HEK293 (cell line): ENCODE results near the gene IQGAP3.

Experiments used
- CTCF ChIA-PET: fragments of 350-600 bp; formaldehyde crosslinking; extraction: SDS; loops from one replicate; lab custom pipeline; 2021; ENCODE audit warnings: antibody characterized with exemption; lab: Yijun Ruan, JAX
- POLR2A ChIA-PET: fragments of 300-600 bp; formaldehyde crosslinking; extraction: SDS; loops from one replicate; lab custom pipeline; 2020; ENCODE audit warnings: antibody characterized with exemption, inconsistent platforms; lab: Yijun Ruan, JAX
- H3K27ac ChIP-seq: fragments of 200-500 bp; sonication (Bioruptor generic); 2 replicates; pipeline ENCODE4 v1.5.1; 2014; ENCODE audit warnings: low read depth, low read length, control low read depth, inconsistent platforms; ENCODE audit errors: extremely low read depth
- H3K36me3 ChIP-seq, 2 experiments: fragments of 200-500 bp in 1 of 2; sonication (Bioruptor generic) in 1 of 2; 1 replicate in 1 of 2; 2 replicates in 1 of 2; pipeline ENCODE4 v1.5.1; 2014 to 2017; ENCODE audit warnings: inconsistent platforms in 2 of 2, low read length in 2 of 2; ENCODE audit not compliant: control insufficient read depth in 2 of 2, insufficient read depth in 1 of 2
- H3K4me1 ChIP-seq: fragments of 200-500 bp; sonication (Bioruptor generic); 2 replicates; pipeline ENCODE4 v1.5.1; 2014; ENCODE audit warnings: mild to moderate bottlenecking, low read length, inconsistent platforms; ENCODE audit not compliant: control insufficient read depth, insufficient read depth
- H3K4me3 ChIP-seq: 2 replicates; pipeline ENCODE4 v1.5.1; 2011; ENCODE audit warnings: low read depth, mild to moderate bottlenecking, control low read depth, low read length, moderate library complexity
- H3K9me3 ChIP-seq: fragments of 200-500 bp; sonication (Bioruptor generic); 2 replicates; pipeline ENCODE4 v1.5.1; 2014; ENCODE audit warnings: low read depth, low read length, inconsistent platforms; ENCODE audit not compliant: control insufficient read depth, insufficient read depth
- GLIS2 ChIP-seq: fragments of 450-650 bp; formaldehyde crosslinking; IDR thresholded peaks from 2 replicates; pipeline ENCODE4 v1.5.1; 2016; ENCODE audit warnings: missing biosample characterization, missing genetic modification characterization
- HOXA7 ChIP-seq: sonication (generic); formaldehyde crosslinking; IDR thresholded peaks from 2 replicates; pipeline ENCODE4 v1.8.1; 2022; ENCODE audit warnings: missing genetic modification reagents, borderline replicate concordance
- HOXD13 ChIP-seq: sonication (generic); formaldehyde crosslinking; IDR thresholded peaks from 2 replicates; pipeline ENCODE4 v1.8.0; 2022; ENCODE audit warnings: missing genetic modification reagents, borderline replicate concordance
- KLF7 ChIP-seq: fragments of 450-650 bp; formaldehyde crosslinking; IDR thresholded peaks from 2 replicates; pipeline ENCODE4 v1.5.1; 2016; ENCODE audit warnings: missing biosample characterization, missing genetic modification characterization, borderline replicate concordance
- SALL2 ChIP-seq: fragments of 450-650 bp; formaldehyde crosslinking; IDR thresholded peaks from 2 replicates; pipeline ENCODE4 v1.5.0; 2017; ENCODE audit warnings: missing biosample characterization, mild to moderate bottlenecking, missing genetic modification characterization, borderline replicate concordance
- SCRT2 ChIP-seq: fragments of 450-650 bp; formaldehyde crosslinking; IDR thresholded peaks from 2 replicates; pipeline ENCODE4 v1.5.1; 2016; ENCODE audit warnings: missing biosample characterization, missing genetic modification characterization
- SETDB1 ChIP-seq: IDR thresholded peaks from one replicate; pipeline ENCODE4 v1.6.1; 2017; ENCODE audit warnings: mild to moderate bottlenecking, low read length, moderate library complexity, mixed read lengths; ENCODE audit not compliant: insufficient read length
- ZBTB20 ChIP-seq: fragments of 450-650 bp; formaldehyde crosslinking; IDR thresholded peaks from 2 replicates; pipeline ENCODE4 v1.5.1; 2016; ENCODE audit warnings: missing biosample characterization, missing genetic modification characterization
- ZBTB8A ChIP-seq: fragments of 450-650 bp; formaldehyde crosslinking; IDR thresholded peaks from 2 replicates; pipeline ENCODE4 v1.5.1; 2016; ENCODE audit warnings: missing biosample characterization, missing genetic modification characterization
- ZEB2 ChIP-seq: fragments of 450-650 bp; formaldehyde crosslinking; IDR thresholded peaks from 2 replicates; pipeline ENCODE4 v1.5.1; 2016; ENCODE audit warnings: missing biosample characterization, missing genetic modification characterization
- ZIC2 ChIP-seq: fragments of 450-650 bp; formaldehyde crosslinking; IDR thresholded peaks from 2 replicates; pipeline ENCODE4 v1.5.1; 2016; ENCODE audit warnings: missing biosample characterization, missing genetic modification characterization
- ZNF10 ChIP-seq: fragments of 450-650 bp; formaldehyde crosslinking; IDR thresholded peaks from 2 replicates; pipeline ENCODE4 v1.5.1; 2017; ENCODE audit warnings: missing biosample characterization, missing genetic modification characterization
- ZNF155 ChIP-seq: fragments of 450-650 bp; formaldehyde crosslinking; IDR thresholded peaks from 2 replicates; pipeline ENCODE4 v1.5.1; 2016; ENCODE audit warnings: missing biosample characterization, missing genetic modification characterization
- ZNF174 ChIP-seq: fragments of 450-650 bp; formaldehyde crosslinking; IDR thresholded peaks from 2 replicates; pipeline ENCODE4 v1.5.0; 2017; ENCODE audit warnings: missing biosample characterization, mild to moderate bottlenecking, missing genetic modification characterization
- ZNF354C ChIP-seq: fragments of 450-650 bp; formaldehyde crosslinking; IDR thresholded peaks from 2 replicates; pipeline ENCODE4 v1.5.1; 2016; ENCODE audit warnings: missing biosample characterization, missing genetic modification characterization, low read depth, borderline replicate concordance
- ZNF391 ChIP-seq: fragments of 450-650 bp; formaldehyde crosslinking; IDR thresholded peaks from 2 replicates; pipeline ENCODE4 v1.5.1; 2016; ENCODE audit warnings: low read depth, missing biosample characterization, missing genetic modification characterization, borderline replicate concordance
- ZNF426 ChIP-seq: fragments of 450-650 bp; formaldehyde crosslinking; IDR thresholded peaks from 2 replicates; pipeline ENCODE4 v1.5.1; 2017; ENCODE audit warnings: missing biosample characterization, missing genetic modification characterization, mild to moderate bottlenecking, inconsistent platforms, moderate library complexity
- ZNF433 ChIP-seq: fragments of 450-650 bp; formaldehyde crosslinking; IDR thresholded peaks from 2 replicates; pipeline ENCODE4 v1.5.1; 2016; ENCODE audit warnings: missing biosample characterization, missing genetic modification characterization, low read depth
- ZNF473 ChIP-seq: fragments of 450-650 bp; formaldehyde crosslinking; IDR thresholded peaks from 2 replicates; pipeline ENCODE4 v1.5.1; 2017; ENCODE audit warnings: missing biosample characterization, missing genetic modification characterization
- ZNF521 ChIP-seq: fragments of 450-650 bp; formaldehyde crosslinking; IDR thresholded peaks from 2 replicates; pipeline ENCODE4 v1.5.1; 2017; ENCODE audit warnings: missing biosample characterization, mild to moderate bottlenecking, missing genetic modification characterization
- ZNF560 ChIP-seq: fragments of 450-650 bp; formaldehyde crosslinking; IDR thresholded peaks from 2 replicates; pipeline ENCODE4 v1.5.1; 2017; ENCODE audit warnings: missing biosample characterization, missing genetic modification characterization, borderline replicate concordance
- TF ChIP-seq, protein P1 (sequence below): fragments of 450-650 bp; formaldehyde crosslinking; IDR thresholded peaks from 2 replicates; pipeline ENCODE4 v1.5.1; 2016; ENCODE audit warnings: missing biosample characterization, missing genetic modification characterization, borderline replicate concordance
- TF ChIP-seq, protein P2 (sequence below): fragments of 450-650 bp; formaldehyde crosslinking; IDR thresholded peaks from 2 replicates; pipeline ENCODE4 v1.5.1; 2017; ENCODE audit warnings: missing biosample characterization, missing genetic modification characterization
- TF ChIP-seq, protein P3 (sequence below): fragments of 450-650 bp; formaldehyde crosslinking; IDR thresholded peaks from 2 replicates; pipeline ENCODE4 v1.5.1; 2016; ENCODE audit warnings: missing biosample characterization, missing genetic modification characterization
- TF ChIP-seq, protein P4 (sequence below): fragments of 450-650 bp; IDR thresholded peaks from 2 replicates; pipeline ENCODE4 v1.5.1; 2018; ENCODE audit warnings: missing biosample characterization, missing genetic modification characterization

Gene IQGAP3

DNA sequence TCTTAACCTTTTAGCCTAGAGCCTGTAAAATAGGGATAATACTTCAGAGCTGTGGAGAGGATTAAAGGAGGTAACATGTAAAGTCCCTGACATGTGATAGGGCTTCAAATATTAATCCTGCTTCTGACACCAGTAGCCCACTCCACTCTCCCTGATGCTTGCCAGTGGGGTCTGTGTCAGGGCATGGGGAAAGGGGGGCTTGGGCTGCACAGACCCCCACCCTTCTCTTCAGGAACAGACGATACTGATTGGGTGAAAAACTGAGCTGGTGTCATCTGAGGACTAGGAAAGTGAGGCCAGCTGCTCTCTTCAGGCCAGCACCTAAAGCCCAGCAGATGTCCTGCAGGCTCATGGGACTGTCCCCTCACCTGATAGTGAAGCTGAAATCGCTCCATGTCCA, 44.8 kb downstream of the IQGAP3 start:
- CTCF ChIA-PET, result interaction anchor here (1.0 to 1.2 kb wide), 2 partner anchors 55 to 82 kb away, joined by 3 read pairs; no protein-coding TSS in a partner anchor
- Histone ChIP-seq H3K4me3 (no peak overlapping the region), H3K9me3 (no peaks in the 10 kb centered on the region), H3K36me3 (peaks cover 15 to 75% of the 10 kb centered on the region in 2 experiments), H3K4me1 (no peaks in the 10 kb centered on the region), H3K27ac (no peak overlapping the region)
- TF ChIP-seq, protein P1, sequence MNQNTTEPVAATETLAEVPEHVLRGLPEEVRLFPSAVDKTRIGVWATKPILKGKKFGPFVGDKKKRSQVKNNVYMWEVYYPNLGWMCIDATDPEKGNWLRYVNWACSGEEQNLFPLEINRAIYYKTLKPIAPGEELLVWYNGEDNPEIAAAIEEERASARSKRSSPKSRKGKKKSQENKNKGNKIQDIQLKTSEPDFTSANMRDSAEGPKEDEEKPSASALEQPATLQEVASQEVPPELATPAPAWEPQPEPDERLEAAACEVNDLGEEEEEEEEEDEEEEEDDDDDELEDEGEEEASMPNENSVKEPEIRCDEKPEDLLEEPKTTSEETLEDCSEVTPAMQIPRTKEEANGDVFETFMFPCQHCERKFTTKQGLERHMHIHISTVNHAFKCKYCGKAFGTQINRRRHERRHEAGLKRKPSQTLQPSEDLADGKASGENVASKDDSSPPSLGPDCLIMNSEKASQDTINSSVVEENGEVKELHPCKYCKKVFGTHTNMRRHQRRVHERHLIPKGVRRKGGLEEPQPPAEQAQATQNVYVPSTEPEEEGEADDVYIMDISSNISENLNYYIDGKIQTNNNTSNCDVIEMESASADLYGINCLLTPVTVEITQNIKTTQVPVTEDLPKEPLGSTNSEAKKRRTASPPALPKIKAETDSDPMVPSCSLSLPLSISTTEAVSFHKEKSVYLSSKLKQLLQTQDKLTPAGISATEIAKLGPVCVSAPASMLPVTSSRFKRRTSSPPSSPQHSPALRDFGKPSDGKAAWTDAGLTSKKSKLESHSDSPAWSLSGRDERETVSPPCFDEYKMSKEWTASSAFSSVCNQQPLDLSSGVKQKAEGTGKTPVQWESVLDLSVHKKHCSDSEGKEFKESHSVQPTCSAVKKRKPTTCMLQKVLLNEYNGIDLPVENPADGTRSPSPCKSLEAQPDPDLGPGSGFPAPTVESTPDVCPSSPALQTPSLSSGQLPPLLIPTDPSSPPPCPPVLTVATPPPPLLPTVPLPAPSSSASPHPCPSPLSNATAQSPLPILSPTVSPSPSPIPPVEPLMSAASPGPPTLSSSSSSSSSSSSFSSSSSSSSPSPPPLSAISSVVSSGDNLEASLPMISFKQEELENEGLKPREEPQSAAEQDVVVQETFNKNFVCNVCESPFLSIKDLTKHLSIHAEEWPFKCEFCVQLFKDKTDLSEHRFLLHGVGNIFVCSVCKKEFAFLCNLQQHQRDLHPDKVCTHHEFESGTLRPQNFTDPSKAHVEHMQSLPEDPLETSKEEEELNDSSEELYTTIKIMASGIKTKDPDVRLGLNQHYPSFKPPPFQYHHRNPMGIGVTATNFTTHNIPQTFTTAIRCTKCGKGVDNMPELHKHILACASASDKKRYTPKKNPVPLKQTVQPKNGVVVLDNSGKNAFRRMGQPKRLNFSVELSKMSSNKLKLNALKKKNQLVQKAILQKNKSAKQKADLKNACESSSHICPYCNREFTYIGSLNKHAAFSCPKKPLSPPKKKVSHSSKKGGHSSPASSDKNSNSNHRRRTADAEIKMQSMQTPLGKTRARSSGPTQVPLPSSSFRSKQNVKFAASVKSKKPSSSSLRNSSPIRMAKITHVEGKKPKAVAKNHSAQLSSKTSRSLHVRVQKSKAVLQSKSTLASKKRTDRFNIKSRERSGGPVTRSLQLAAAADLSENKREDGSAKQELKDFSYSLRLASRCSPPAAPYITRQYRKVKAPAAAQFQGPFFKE (tag by site-specific recombination), result no peak
- TF ChIP-seq SALL2 (tag by site-specific recombination) (no peak), ZNF174 (no peak), ZNF560 (tag by site-specific recombination) (no peak), ZEB2 (tag by site-specific recombination) (no peak), ZNF433 (tag by site-specific recombination) (no peak), ZNF473 (tag by site-specific recombination) (no peak), ZBTB8A (no peak), ZBTB20 (no peak), SETDB1 (no peak), HOXA7 (CRISPR knock-in tag) (no peak), SCRT2 (tag by site-specific recombination) (no peak), HOXD13 (no peak), KLF7 (no peak)
- TF ChIP-seq, protein P2, sequence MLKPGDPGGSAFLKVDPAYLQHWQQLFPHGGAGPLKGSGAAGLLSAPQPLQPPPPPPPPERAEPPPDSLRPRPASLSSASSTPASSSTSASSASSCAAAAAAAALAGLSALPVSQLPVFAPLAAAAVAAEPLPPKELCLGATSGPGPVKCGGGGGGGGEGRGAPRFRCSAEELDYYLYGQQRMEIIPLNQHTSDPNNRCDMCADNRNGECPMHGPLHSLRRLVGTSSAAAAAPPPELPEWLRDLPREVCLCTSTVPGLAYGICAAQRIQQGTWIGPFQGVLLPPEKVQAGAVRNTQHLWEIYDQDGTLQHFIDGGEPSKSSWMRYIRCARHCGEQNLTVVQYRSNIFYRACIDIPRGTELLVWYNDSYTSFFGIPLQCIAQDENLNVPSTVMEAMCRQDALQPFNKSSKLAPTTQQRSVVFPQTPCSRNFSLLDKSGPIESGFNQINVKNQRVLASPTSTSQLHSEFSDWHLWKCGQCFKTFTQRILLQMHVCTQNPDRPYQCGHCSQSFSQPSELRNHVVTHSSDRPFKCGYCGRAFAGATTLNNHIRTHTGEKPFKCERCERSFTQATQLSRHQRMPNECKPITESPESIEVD (tag by site-specific recombination), result no peak
- TF ChIP-seq, protein P3, sequence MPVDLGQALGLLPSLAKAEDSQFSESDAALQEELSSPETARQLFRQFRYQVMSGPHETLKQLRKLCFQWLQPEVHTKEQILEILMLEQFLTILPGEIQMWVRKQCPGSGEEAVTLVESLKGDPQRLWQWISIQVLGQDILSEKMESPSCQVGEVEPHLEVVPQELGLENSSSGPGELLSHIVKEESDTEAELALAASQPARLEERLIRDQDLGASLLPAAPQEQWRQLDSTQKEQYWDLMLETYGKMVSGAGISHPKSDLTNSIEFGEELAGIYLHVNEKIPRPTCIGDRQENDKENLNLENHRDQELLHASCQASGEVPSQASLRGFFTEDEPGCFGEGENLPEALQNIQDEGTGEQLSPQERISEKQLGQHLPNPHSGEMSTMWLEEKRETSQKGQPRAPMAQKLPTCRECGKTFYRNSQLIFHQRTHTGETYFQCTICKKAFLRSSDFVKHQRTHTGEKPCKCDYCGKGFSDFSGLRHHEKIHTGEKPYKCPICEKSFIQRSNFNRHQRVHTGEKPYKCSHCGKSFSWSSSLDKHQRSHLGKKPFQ (tag by site-specific recombination), result no peak
- POLR2A ChIA-PET, result interaction anchor here (1.0 kb wide), 1 partner anchor 70 kb away, joined by 3 read pairs; no protein-coding TSS in a partner anchor

DNA sequence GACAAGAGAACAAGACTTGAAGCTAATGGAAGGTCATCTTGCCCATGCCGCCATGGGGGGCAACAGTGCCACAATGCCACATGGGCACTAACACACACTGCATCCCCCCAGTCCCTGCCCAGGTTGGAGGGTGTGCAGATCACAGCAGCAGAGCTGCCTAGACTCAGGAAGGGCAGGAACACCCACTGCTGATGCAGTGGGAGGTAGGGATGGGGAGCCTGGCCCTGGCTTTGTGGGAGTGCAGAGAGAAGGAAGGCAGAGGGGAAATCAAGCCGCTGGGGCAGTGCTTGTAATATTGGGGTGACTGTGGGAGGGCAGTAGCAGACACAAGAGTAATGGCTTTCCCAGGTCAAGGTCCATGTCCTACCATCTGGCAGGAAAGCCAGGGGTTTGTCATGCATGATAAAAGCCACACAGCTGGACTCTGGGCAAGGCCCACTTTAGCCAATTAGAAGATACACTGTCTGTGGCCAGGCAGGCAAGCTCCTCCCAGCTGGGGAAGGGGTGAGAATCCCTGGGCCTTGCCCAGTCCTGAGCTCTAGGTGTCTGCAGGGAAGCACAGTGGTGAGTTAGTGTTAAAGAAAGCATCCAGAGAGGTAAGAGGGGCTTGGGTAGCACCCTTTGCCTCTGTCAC, 46.4 kb downstream of the IQGAP3 start:
- ChIA-PET POLR2A (interaction anchor here (0.7 to 1.6 kb wide), 3 partner anchors 9 to 25 kb away, joined by 3 to 5 read pairs (median 3); partner anchors contain the start of gene MEF2D), CTCF (interaction anchor here (0.6 to 1.6 kb wide), 5 partner anchors 45 to 71 kb away, joined by 3 to 6 read pairs (median 4); no protein-coding TSS in a partner anchor)
- Histone ChIP-seq H3K4me3 (no peak overlapping the region), H3K9me3 (no peaks in the 10 kb centered on the region), H3K27ac (no peak overlapping the region), H3K4me1 (no peaks in the 10 kb centered on the region), H3K36me3 (peaks cover 8 to 61% of the 10 kb centered on the region in 2 experiments)
- TF ChIP-seq ZNF155 (tag by site-specific recombination) (no peak), ZNF354C (tag by site-specific recombination) (no peak), ZNF426 (tag by site-specific recombination) (no peak), ZNF521 (tag by site-specific recombination) (no peak), ZIC2 (tag by site-specific recombination) (peak; percentile 67), GLIS2 (0 out of 2 replicates have a peak, but pooled peaks have one; percentile 20), ZNF391 (tag by site-specific recombination) (no peak), ZNF10 (tag by site-specific recombination) (no peak), SCRT2 (tag by site-specific recombination) (no peak)
- TF ChIP-seq, protein P4, sequence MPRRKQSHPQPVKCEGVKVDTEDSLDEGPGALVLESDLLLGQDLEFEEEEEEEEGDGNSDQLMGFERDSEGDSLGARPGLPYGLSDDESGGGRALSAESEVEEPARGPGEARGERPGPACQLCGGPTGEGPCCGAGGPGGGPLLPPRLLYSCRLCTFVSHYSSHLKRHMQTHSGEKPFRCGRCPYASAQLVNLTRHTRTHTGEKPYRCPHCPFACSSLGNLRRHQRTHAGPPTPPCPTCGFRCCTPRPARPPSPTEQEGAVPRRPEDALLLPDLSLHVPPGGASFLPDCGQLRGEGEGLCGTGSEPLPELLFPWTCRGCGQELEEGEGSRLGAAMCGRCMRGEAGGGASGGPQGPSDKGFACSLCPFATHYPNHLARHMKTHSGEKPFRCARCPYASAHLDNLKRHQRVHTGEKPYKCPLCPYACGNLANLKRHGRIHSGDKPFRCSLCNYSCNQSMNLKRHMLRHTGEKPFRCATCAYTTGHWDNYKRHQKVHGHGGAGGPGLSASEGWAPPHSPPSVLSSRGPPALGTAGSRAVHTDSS (tag by site-specific recombination), result no peak
